ENCODE measurements around the gene TOP3A. TPM values are rescaled to one million over a fixed set of nuclear protein-coding genes. Genes with fewer than 3 reads are reported as not detected.

Gene TOP3A
- total RNA-seq, 2 experiments from 2014 or later, result 61.8 to 65.7 TPM

- H3K36me3 Mint-ChIP-seq (ENCODE audit: low read depth), result peaks cover 4% of the 10 kb centered on the region
- ATAC-seq (no peak), DNase-seq (no peak)
- intact Hi-C loops (cut with micrococcal nuclease), result no loop called here
- peak overlapping the region; percentile 61 for H3K27ac Mint-ChIP-seq
- peaks cover 16% of the 10 kb centered on the region for H3K4me1 Mint-ChIP-seq (ENCODE audit: low read depth)
- POLR2A ChIA-PET, result interaction anchor here (0.7 to 1.3 kb wide), 4 partner anchors 17 to 677 kb away, joined by 3 read pairs; no protein-coding TSS in a partner anchor
- CTCF ChIA-PET, result interaction anchor here (1.1 to 1.6 kb wide), 3 partner anchors 10 to 192 kb away, joined by 3 to 5 read pairs (median 5); no protein-coding TSS in a partner anchor
- peak overlapping the region; percentile 86 for H3K4me3 Mint-ChIP-seq
- TF ChIP-seq CTCF (IDR thresholded peaks at IDR 0.05), result no peak
- H3K27me3 Mint-ChIP-seq, result no peaks in the 10 kb centered on the region
- H3K9me3 Mint-ChIP-seq, result no peaks in the 10 kb centered on the region
Measured at GRCh38 chr17:18361837-18362697, 47.3 kb upstream of the TOP3A start.

- ChIA-PET CTCF (no interaction called here), POLR2A (no interaction called here)
- H3K36me3 Mint-ChIP-seq (ENCODE audit: low read depth), result peaks cover 5% of the 10 kb centered on the region
- no peak for DNase-seq
- ATAC-seq, result no peak
- H3K9me3 Mint-ChIP-seq, result no peaks in the 10 kb centered on the region
- H3K27ac Mint-ChIP-seq, result no peak overlapping the region
- peaks cover 16% of the 10 kb centered on the region for H3K4me1 Mint-ChIP-seq (ENCODE audit: low read depth)
- H3K27me3 Mint-ChIP-seq, result no peaks in the 10 kb centered on the region
- intact Hi-C loops (cut with micrococcal nuclease), result no loop called here
- H3K4me3 Mint-ChIP-seq, result no peak overlapping the region
- TF ChIP-seq CTCF (IDR thresholded peaks at IDR 0.05), result no peak
Measured at GRCh38 chr17:18360518-18360917, 45.7 kb upstream of the TOP3A start.

GRCh38 chr17:18356624-18357023, 41.8 kb upstream of the TOP3A start:
- ChIA-PET CTCF (no interaction called here), POLR2A (no interaction called here)
- Mint-ChIP-seq H3K27me3 (no peaks in the 10 kb centered on the region), H3K36me3 (ENCODE audit: low read depth) (peaks cover 23% of the 10 kb centered on the region), H3K27ac (no peak overlapping the region), H3K4me3 (no peak overlapping the region), H3K9me3 (no peaks in the 10 kb centered on the region), H3K4me1 (ENCODE audit: low read depth) (peaks cover 3% of the 10 kb centered on the region)
- no peak for ATAC-seq
- no peak for DNase-seq
- no peak for TF ChIP-seq CTCF (IDR thresholded peaks at IDR 0.05)
- intact Hi-C loops (cut with micrococcal nuclease), result no loop called here

- intact Hi-C loops (cut with micrococcal nuclease), result no loop called here
- no peak overlapping the region for H3K27ac Mint-ChIP-seq
- peaks cover 20% of the 10 kb centered on the region for H3K36me3 Mint-ChIP-seq (ENCODE audit: low read depth)
Measured at GRCh38 chr17:18353541-18353940, 38.7 kb upstream of the TOP3A start.

More at GRCh38 chr17:18353541-18353940, 38.7 kb upstream of the TOP3A start:
- Mint-ChIP-seq H3K4me1 (ENCODE audit: low read depth) (no peaks in the 10 kb centered on the region), H3K27me3 (no peaks in the 10 kb centered on the region), H3K9me3 (no peaks in the 10 kb centered on the region), H3K4me3 (no peak overlapping the region)
- POLR2A ChIA-PET, result no interaction called here
- ATAC-seq (no peak), DNase-seq (no peak)
- CTCF ChIA-PET, result no interaction called here
- TF ChIP-seq CTCF (IDR thresholded peaks at IDR 0.05), result no peak

Data from activated CD8-positive, alpha-beta T cell treated with anti-CD3 and anti-CD28 coated beads for 36 hours (primary cell).